ENCODE data around the gene NXNL1. TPM values are rescaled to one million over a fixed set of nuclear protein-coding genes. Genes with fewer than 3 reads are reported as not detected.
"Not testable (repeated sequence)": the region's sequence is repeated elsewhere in the genome, so short reads cannot be mapped to it uniquely, and the experiment has no call there.

The NXNL1 gene
- total RNA-seq, 2 experiments from 2014 or later, result not detected

- H2AFZ ChIP-seq (ENCODE audit: low read length), result no peak overlapping the region
- H3K36me3 ChIP-seq (ENCODE audit: insufficient read depth, low read length), result 0 out of 2 replicates have a peak, but pooled peaks cover 4% of the 10 kb centered on the region
- H4K20me1 ChIP-seq (ENCODE audit: insufficient read depth, low read length), result no peaks in the 10 kb centered on the region
- H3K79me2 ChIP-seq (ENCODE audit: insufficient read depth, low read depth, low read length), result no peaks in the 10 kb centered on the region
- ChIA-PET CTCF (ENCODE audit: unreplicated experiment) (no interaction called here), POLR2A (no interaction called here)
- no peaks in the 10 kb centered on the region for H3K9me3 ChIP-seq (ENCODE audit: low read length)
- BruUV-seq (replicated peaks), result no TSS peak
- no peak overlapping the region for H3K27ac ChIP-seq (ENCODE audit: low read depth, low read length, poor library complexity, severe bottlenecking)
- peaks cover 32% of the 10 kb centered on the region for H3K4me1 ChIP-seq (ENCODE audit: insufficient read depth, low read length, poor library complexity, severe bottlenecking)
- no peak overlapping the region for H3K4me2 ChIP-seq (ENCODE audit: low read length)
- H3K9me2 ChIP-seq (ENCODE audit: insufficient read depth, low read length), result no peaks in the 10 kb centered on the region
- no peak overlapping the region for H3K4me3 ChIP-seq (ENCODE audit: low read depth, low read length, poor library complexity, severe bottlenecking)
- TF ChIP-seq EZH2phosphoT487 (IDR thresholded peaks at IDR 0.05; ENCODE audit: borderline replicate concordance, low read depth, low read length) (no peak), CTCF (conservative IDR thresholded peaks at IDR 0.05; ENCODE audit: low read length) (no peak)
- no peak for DNase-seq (ENCODE audit: low spot score)
- intact Hi-C loops (cut with micrococcal nuclease; ENCODE audit: unreplicated experiment), result loop anchor here (5.0 kb wide), 1 partner anchor 72 kb away; no protein-coding TSS in a partner anchor
Observed at GRCh38 chr19:17499648-17500446, 39.1 kb upstream of the NXNL1 start.

- H3K4me1 ChIP-seq (ENCODE audit: insufficient read depth, low read length, poor library complexity, severe bottlenecking), result peaks cover 24% of the 10 kb centered on the region
- POLR2A ChIA-PET; H2AFZ ChIP-seq (ENCODE audit: low read length); H3K4me2 ChIP-seq (ENCODE audit: low read length); BruUV-seq (replicated peaks); H3K4me3 ChIP-seq (ENCODE audit: low read depth, low read length, poor library complexity, severe bottlenecking); H3K36me3 ChIP-seq (ENCODE audit: insufficient read depth, low read length); H3K27ac ChIP-seq (ENCODE audit: low read depth, low read length, poor library complexity, severe bottlenecking); H3K79me2 ChIP-seq (ENCODE audit: insufficient read depth, low read depth, low read length); H3K9me2 ChIP-seq (ENCODE audit: insufficient read depth, low read length); CTCF ChIA-PET (ENCODE audit: unreplicated experiment); H3K9me3 ChIP-seq (ENCODE audit: low read length); H4K20me1 ChIP-seq (ENCODE audit: insufficient read depth, low read length); DNase-seq (ENCODE audit: low spot score): not testable (repeated sequence)
- intact Hi-C loops (cut with micrococcal nuclease; ENCODE audit: unreplicated experiment), result loop anchor here (5.0 kb wide), 1 partner anchor 73 kb away; no protein-coding TSS in a partner anchor
Observed at GRCh38 chr19:17499025-17499424, 38.3 kb upstream of the NXNL1 start.

- H2AFZ ChIP-seq (ENCODE audit: low read length), result no peak overlapping the region
- no peak overlapping the region for H3K4me3 ChIP-seq (ENCODE audit: low read depth, low read length, poor library complexity, severe bottlenecking)
- H3K36me3 ChIP-seq (ENCODE audit: insufficient read depth, low read length), result 0 out of 2 replicates have a peak, but pooled peaks cover 4% of the 10 kb centered on the region
- BruUV-seq (replicated peaks), result no TSS peak
- no peaks in the 10 kb centered on the region for H3K9me2 ChIP-seq (ENCODE audit: insufficient read depth, low read length)
- ChIA-PET CTCF (ENCODE audit: unreplicated experiment) (interaction anchor here (1.4 to 1.8 kb wide), 2 partner anchors 14 to 33 kb away, joined by 5 to 7 read pairs; partner anchors contain the start of gene PGLS), POLR2A (no interaction called here)
- peaks cover 20% of the 10 kb centered on the region for H3K4me1 ChIP-seq (ENCODE audit: insufficient read depth, low read length, poor library complexity, severe bottlenecking)
- DNase-seq (ENCODE audit: low spot score), result no peak
- H4K20me1 ChIP-seq (ENCODE audit: insufficient read depth, low read length), result no peaks in the 10 kb centered on the region
- 0 out of 2 replicates have a peak overlapping the region, but pooled peaks have one; percentile 3 for H3K4me2 ChIP-seq (ENCODE audit: low read length)
- intact Hi-C loops (cut with micrococcal nuclease; ENCODE audit: unreplicated experiment), result loop anchor here (2.0 to 5.0 kb wide), 2 partner anchors 26 to 75 kb away; no protein-coding TSS in a partner anchor
- H3K9me3 ChIP-seq (ENCODE audit: low read length), result no peaks in the 10 kb centered on the region
- H3K27ac ChIP-seq (ENCODE audit: low read depth, low read length, poor library complexity, severe bottlenecking), result no peak overlapping the region
- TF ChIP-seq CTCF (conservative IDR thresholded peaks at IDR 0.05; ENCODE audit: low read length), result no peak
- no peaks in the 10 kb centered on the region for H3K79me2 ChIP-seq (ENCODE audit: insufficient read depth, low read depth, low read length)
Observed at GRCh38 chr19:17497149-17497798, 36.5 kb upstream of the NXNL1 start.

All from OCI-LY7 (cell line).